Hepatocyte (in vitro differentiated cells): ENCODE measurements around the gene IFFO2. TPM values are rescaled to one million over a fixed set of nuclear protein-coding genes. Genes with fewer than 3 reads are reported as not detected.

Experiments
- DNase-seq: peaks from one replicate; pipeline ENCODE4 v3.0.0-alpha.2; 2016; ENCODE audit warnings: low spot score
- H2AFZ ChIP-seq: fragments of 200-600 bp; sonication (generic); 2 replicates; pipeline ENCODE4 v1.6.0; 2016; ENCODE audit warnings: antibody characterized with exemption, mild to moderate bottlenecking
- H3K27ac ChIP-seq: fragments of 200-600 bp; sonication (generic); 2 replicates; pipeline ENCODE4 v1.5.1; 2016; ENCODE audit warnings: mild to moderate bottlenecking
- H3K27me3 ChIP-seq: fragments of 200-600 bp; sonication (generic); 2 replicates; pipeline ENCODE4 v1.6.1; 2016
- H3K36me3 ChIP-seq: fragments of 200-600 bp; sonication (generic); replicated peaks from 2 replicates; pipeline ENCODE4 v1.5.1; 2016; ENCODE audit warnings: low read depth; ENCODE audit not compliant: insufficient read depth
- H3K4me1 ChIP-seq: fragments of 200-600 bp; sonication (generic); 2 replicates; pipeline ENCODE4 v1.5.1; 2016; ENCODE audit warnings: mild to moderate bottlenecking, moderate library complexity; ENCODE audit not compliant: insufficient read depth
- H3K4me2 ChIP-seq: fragments of 200-600 bp; sonication (generic); 2 replicates; pipeline ENCODE4 v1.6.0; 2016
- H3K4me3 ChIP-seq: fragments of 200-600 bp; sonication (generic); 2 replicates; pipeline ENCODE4 v1.5.1; 2016; ENCODE audit warnings: mild to moderate bottlenecking
- H3K79me2 ChIP-seq: fragments of 200-600 bp; sonication (generic); 2 replicates; pipeline ENCODE4 v1.6.0; 2017; ENCODE audit warnings: mild to moderate bottlenecking
- H3K9me2 ChIP-seq: fragments of 200-600 bp; sonication (generic); replicated peaks from 2 replicates; pipeline ENCODE4 v1.6.0; 2017; ENCODE audit warnings: mild to moderate bottlenecking; ENCODE audit not compliant: insufficient read depth
- H3K9me3 ChIP-seq: fragments of 200-600 bp; sonication (generic); 2 replicates; pipeline ENCODE4 v1.5.1; 2016; ENCODE audit warnings: low read depth, mild to moderate bottlenecking
- H4K20me1 ChIP-seq: fragments of 200-600 bp; sonication (generic); 2 replicates; pipeline ENCODE4 v1.6.0; 2016; ENCODE audit warnings: mild to moderate bottlenecking; ENCODE audit not compliant: insufficient read depth, poor library complexity, severe bottlenecking
- EZH2 ChIP-seq: fragments of 200-600 bp; sonication (generic); IDR thresholded peaks from 2 replicates; pipeline ENCODE4 v1.6.1; 2016; ENCODE audit warnings: antibody characterized with exemption, mild to moderate bottlenecking, borderline replicate concordance
- EZH2phosphoT487 ChIP-seq: fragments of 200-600 bp; sonication (generic); IDR thresholded peaks from one replicate; pipeline ENCODE4 v1.6.1; 2018; ENCODE audit warnings: antibody characterized with exemption, mild to moderate bottlenecking, low read depth, moderate library complexity; ENCODE audit not compliant: unreplicated experiment, severe bottlenecking
- WGBS: methylation state at CpG from one replicate; pipeline ENCODE4 v1.1.6; 2016; ENCODE audit warnings: low lambda C conversion rate; ENCODE audit errors: missing lambda C conversion rate; 5-methylcytosine and 5-hydroxymethylcytosine counted together
- polyA plus RNA-seq: library from polyadenylated mRNA; unstranded; fragments of >200 nt; fragmentation: Nextera tagmentation; extraction: Ambion mirVana; gene quantifications from 2 replicates; pipeline ENCODE4 v1.2.1, GENCODE V29; 2016
- total RNA-seq: library from RNA; depleted of rRNA; stranded (reverse); fragments of >200 nt; gene quantifications from 2 replicates; pipeline ENCODE4 v1.2.3, GENCODE V29; 2014
- TF ChIP-seq, protein P1 (sequence below): fragments of 200-600 bp; sonication (generic); IDR thresholded peaks from 2 replicates; pipeline ENCODE4 v1.5.1; 2016; ENCODE audit warnings: antibody characterized with exemption, mild to moderate bottlenecking; ENCODE audit not compliant: poor library complexity

Gene IFFO2
- total and polyA plus RNA-seq, 2 experiments from 2014 or later, result 0.85 to 7.2 TPM

DNA sequence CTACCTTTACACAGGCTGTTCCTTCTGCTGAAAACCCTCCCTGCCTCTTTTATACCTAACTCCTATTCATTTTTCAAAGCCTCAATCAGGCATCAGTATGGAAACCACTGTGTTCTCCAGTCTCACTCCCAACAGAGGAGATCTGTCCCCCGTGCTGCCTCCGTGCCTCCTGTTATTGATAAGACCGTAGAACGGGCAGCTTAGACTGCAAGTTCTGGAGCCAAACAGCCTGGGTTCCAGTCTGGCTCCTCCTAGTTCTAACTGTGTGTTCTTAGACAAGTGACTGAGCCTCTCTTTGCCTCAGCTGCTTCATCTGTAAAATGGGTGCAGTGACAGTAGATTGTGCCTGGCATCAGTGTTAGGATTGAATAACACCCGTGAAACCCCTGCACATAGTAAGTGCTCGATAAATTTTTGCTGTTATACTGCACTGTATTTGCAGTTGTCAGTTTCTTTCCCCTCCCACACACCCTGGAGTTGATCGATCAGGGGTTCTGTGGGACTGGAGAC lies 17.0 kb upstream of the IFFO2 start:
- no peak overlapping the region for H3K4me3 ChIP-seq
- H3K4me2 ChIP-seq, result no peak overlapping the region
- no peaks in the 10 kb centered on the region for H3K4me1 ChIP-seq
- H3K79me2 ChIP-seq, result no peaks in the 10 kb centered on the region
- H2AFZ ChIP-seq, result no peak overlapping the region
- no peaks in the 10 kb centered on the region for H3K27me3 ChIP-seq
- WGBS, result 83% methylated on average over 7 of the region's 7 CpGs
- H3K27ac ChIP-seq, result no peak overlapping the region
- no peak for TF ChIP-seq EZH2phosphoT487
- H3K36me3 ChIP-seq, result no peaks in the 10 kb centered on the region
- no peaks in the 10 kb centered on the region for H4K20me1 ChIP-seq
- no peak for DNase-seq
- no peaks in the 10 kb centered on the region for H3K9me2 ChIP-seq
- no peaks in the 10 kb centered on the region for H3K9me3 ChIP-seq

DNA sequence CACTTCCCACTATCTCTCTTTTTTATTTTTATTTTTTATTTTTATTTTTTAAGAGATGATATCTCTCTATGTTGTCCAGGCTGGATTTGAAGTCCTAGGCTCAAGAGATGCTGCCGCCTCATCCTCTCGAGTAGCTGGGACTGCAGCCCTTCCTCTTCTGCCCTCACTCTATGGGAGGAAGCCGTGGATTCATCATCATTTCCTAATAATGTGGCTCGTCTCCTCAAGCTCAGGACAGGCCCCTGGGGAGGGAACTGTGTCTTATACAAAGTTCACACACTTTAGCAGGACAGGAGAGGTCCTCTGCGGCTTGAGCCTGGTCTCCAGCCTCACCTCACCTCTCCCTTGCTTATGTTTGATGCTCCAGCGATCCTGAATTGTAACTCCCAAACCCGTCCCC lies 16.5 kb upstream of the IFFO2 start:
- Histone ChIP-seq H3K4me1 (no peaks in the 10 kb centered on the region), H3K79me2 (no peaks in the 10 kb centered on the region), H3K27ac (no peak overlapping the region), H4K20me1 (no peaks in the 10 kb centered on the region), H3K4me3 (no peak overlapping the region), H3K4me2 (no peak overlapping the region), H3K9me2 (no peaks in the 10 kb centered on the region), H2AFZ (no peak overlapping the region), H3K36me3 (no peaks in the 10 kb centered on the region), H3K9me3 (no peaks in the 10 kb centered on the region), H3K27me3 (no peaks in the 10 kb centered on the region)
- no peak for DNase-seq
- 86% methylated on average over 7 of the region's 7 CpGs for WGBS
- no peak for TF ChIP-seq EZH2

- no peaks in the 10 kb centered on the region for H4K20me1 ChIP-seq
- DNase-seq, result no peak
- no peak overlapping the region for H2AFZ ChIP-seq
- WGBS, result 67% methylated on average over 2 of the region's 2 CpGs
- H3K36me3 ChIP-seq, result no peaks in the 10 kb centered on the region
- TF ChIP-seq EZH2phosphoT487 (no peak), EZH2 (no peak)
- TF ChIP-seq, protein P1, sequence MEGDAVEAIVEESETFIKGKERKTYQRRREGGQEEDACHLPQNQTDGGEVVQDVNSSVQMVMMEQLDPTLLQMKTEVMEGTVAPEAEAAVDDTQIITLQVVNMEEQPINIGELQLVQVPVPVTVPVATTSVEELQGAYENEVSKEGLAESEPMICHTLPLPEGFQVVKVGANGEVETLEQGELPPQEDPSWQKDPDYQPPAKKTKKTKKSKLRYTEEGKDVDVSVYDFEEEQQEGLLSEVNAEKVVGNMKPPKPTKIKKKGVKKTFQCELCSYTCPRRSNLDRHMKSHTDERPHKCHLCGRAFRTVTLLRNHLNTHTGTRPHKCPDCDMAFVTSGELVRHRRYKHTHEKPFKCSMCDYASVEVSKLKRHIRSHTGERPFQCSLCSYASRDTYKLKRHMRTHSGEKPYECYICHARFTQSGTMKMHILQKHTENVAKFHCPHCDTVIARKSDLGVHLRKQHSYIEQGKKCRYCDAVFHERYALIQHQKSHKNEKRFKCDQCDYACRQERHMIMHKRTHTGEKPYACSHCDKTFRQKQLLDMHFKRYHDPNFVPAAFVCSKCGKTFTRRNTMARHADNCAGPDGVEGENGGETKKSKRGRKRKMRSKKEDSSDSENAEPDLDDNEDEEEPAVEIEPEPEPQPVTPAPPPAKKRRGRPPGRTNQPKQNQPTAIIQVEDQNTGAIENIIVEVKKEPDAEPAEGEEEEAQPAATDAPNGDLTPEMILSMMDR, result no peak
- H3K27me3 ChIP-seq, result no peaks in the 10 kb centered on the region
- H3K79me2 ChIP-seq, result no peaks in the 10 kb centered on the region
- no peak overlapping the region for H3K4me3 ChIP-seq
- no peaks in the 10 kb centered on the region for H3K9me3 ChIP-seq
- H3K9me2 ChIP-seq, result no peaks in the 10 kb centered on the region
- H3K4me2 ChIP-seq, result no peak overlapping the region
- H3K27ac ChIP-seq, result no peak overlapping the region
- H3K4me1 ChIP-seq, result no peaks in the 10 kb centered on the region
Observed at GRCh38 chr1:18972531-18972930, 16.1 kb upstream of the IFFO2 start.

GRCh38 chr1:18970762-18971161 lies 14.3 kb upstream of the IFFO2 start:
- H3K36me3 ChIP-seq, result no peaks in the 10 kb centered on the region
- no peaks in the 10 kb centered on the region for H3K9me3 ChIP-seq
- H3K4me1 ChIP-seq, result no peaks in the 10 kb centered on the region
- TF ChIP-seq EZH2 (no peak), EZH2phosphoT487 (no peak)
- TF ChIP-seq, protein P1, result no peak
- H3K4me2 ChIP-seq, result no peak overlapping the region
- DNase-seq, result no peak
- H3K27ac ChIP-seq, result no peak overlapping the region
- H2AFZ ChIP-seq, result no peak overlapping the region
- no peaks in the 10 kb centered on the region for H3K27me3 ChIP-seq
- WGBS, result 64% methylated on average over 4 of the region's 4 CpGs
- H3K9me2 ChIP-seq, result no peaks in the 10 kb centered on the region
- H4K20me1 ChIP-seq, result no peaks in the 10 kb centered on the region
- H3K79me2 ChIP-seq, result no peaks in the 10 kb centered on the region
- H3K4me3 ChIP-seq, result no peak overlapping the region

DNA sequence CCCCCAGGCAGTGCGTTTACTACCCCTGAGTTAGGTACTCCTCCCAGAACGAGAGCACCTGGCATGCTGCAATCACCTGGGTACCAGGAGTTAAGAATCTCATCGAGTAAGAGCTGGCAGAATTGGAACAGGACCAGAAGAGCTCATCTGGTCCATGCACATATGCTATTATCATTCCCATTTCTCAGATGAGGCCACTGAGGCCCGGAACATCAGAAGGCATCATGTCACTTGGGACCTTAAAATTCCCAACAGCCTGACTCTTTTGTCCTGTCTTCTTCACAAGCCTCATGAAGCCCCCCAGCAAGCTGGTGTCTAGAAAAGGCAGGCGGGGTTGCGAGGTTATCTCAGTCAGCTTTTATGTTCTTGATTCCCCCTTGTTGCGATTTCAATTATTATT lies 13.9 kb upstream of the IFFO2 start:
- H3K9me3 ChIP-seq, result no peaks in the 10 kb centered on the region
- no peak overlapping the region for H2AFZ ChIP-seq
- no peaks in the 10 kb centered on the region for H3K4me1 ChIP-seq
- H3K4me3 ChIP-seq, result no peak overlapping the region
- H3K4me2 ChIP-seq, result no peak overlapping the region
- H3K36me3 ChIP-seq, result no peaks in the 10 kb centered on the region
- no peaks in the 10 kb centered on the region for H4K20me1 ChIP-seq
- H3K79me2 ChIP-seq, result no peaks in the 10 kb centered on the region
- no peak overlapping the region for H3K27ac ChIP-seq
- 92% methylated on average over 7 of the region's 7 CpGs for WGBS
- H3K9me2 ChIP-seq, result no peaks in the 10 kb centered on the region
- no peaks in the 10 kb centered on the region for H3K27me3 ChIP-seq
- TF ChIP-seq, protein P1, result no peak
- TF ChIP-seq EZH2phosphoT487 (no peak), EZH2 (no peak)
- no peak for DNase-seq
